ENCODE measurements around the gene KATNB1.

DNA sequence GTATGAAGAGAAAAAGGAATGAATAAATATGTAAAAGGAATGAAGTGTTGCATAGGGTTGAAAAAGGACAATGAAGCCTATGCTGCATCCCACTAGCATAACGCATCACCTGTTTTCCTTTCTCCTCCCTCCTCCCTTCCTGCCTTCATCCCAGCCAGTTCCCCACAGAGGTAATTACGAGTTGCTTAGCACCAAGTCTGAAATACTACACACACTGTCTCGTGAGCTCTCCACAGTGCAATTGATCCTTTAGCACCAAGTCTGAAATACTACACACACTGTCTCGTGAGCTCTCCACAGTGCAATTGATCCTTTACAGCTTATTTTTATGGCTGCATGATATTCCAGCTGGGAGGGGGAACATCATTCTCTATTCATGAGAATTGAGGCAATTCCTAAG is 42.0 kb upstream of the KATNB1 start:
- no peak for TF ChIP-seq POLR2AphosphoS5 (IDR thresholded peaks at IDR 0.05; ENCODE audit: low read depth, low read length)
- no peak for TF ChIP-seq POLR2A (IDR thresholded peaks at IDR 0.05; ENCODE audit: low read depth, low read length)
- no peak for TF ChIP-seq TAF1 (IDR thresholded peaks at IDR 0.05; ENCODE audit: low read depth, low read length)
- no peak for TF ChIP-seq PAX5 (IDR thresholded peaks at IDR 0.05; ENCODE audit: insufficient read depth, low read length, severe bottlenecking)
- no peak for TF ChIP-seq SPI1 (IDR thresholded peaks at IDR 0.05; ENCODE audit: low read depth, low read length)
- TF ChIP-seq POU2F2 (IDR thresholded peaks at IDR 0.05; ENCODE audit: low read depth, low read length) = no peak

Data from GM12891 (cell line).